SHP77 (cell line): ENCODE results near the gene DCUN1D5.
A peak's percentile ranks its signal among the peaks of the same experiment; 100 is the strongest.
"Not testable (repeated sequence)": the region's sequence is repeated elsewhere in the genome, so short reads cannot be mapped to it uniquely, and the experiment has no call there.

ENCODE experiments used
- DNase-seq, 2 experiments: peaks; one replicate each; lab custom pipeline; 2025; lab: John Stamatoyannopoulos, UW

DCUN1D5 gene

GRCh38 chr11:103055221-103055890 is 36.6 kb downstream of the DCUN1D5 start:
- peak; percentile 20 to 24 for DNase-seq

DNA sequence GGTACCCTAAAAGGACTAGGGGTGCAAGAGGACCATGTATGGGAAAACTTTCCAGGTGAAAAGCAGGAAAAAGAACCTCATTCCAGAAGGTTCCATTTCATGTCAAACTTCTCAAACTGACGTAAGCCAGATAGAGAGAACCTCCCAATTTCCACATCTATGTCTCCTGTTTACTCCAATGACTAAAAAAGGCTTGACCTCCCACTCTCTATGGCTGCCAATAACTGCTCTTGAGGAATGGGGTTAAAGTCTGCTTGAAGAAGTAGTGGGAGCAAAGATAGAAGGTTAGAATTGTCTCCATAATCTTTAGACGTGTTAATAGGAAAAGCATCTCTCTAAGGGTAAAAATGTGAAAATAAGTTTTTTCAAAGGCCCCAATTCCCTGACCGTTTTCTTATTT is 38.0 kb downstream of the DCUN1D5 start:
- no peak for DNase-seq

- DNase-seq, result no peak
Measured at GRCh38 chr11:103051981-103052380, 40.0 kb downstream of the DCUN1D5 start.

GRCh38 chr11:103051151-103051801 is 40.7 kb downstream of the DCUN1D5 start:
- DNase-seq, result no peak

DNA sequence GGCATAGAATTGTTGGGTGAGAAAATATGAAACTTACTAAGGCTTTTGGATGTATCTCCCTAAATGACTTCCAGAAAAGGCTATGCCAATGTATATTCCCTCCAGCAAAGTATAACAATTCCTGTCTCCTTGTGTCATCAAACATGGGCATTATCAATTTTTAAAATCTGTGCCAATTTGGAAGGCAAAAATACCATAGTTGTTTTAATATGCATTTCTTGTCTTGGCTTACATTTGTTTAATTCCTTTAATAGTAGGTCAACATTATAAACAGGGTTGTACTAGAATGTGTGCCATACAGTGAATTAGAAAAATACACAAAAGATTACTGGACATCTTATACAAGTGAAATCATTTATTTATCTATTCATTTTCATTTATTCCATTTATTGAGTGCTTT is 41.6 kb downstream of the DCUN1D5 start:
- DNase-seq, result no peak

DNA sequence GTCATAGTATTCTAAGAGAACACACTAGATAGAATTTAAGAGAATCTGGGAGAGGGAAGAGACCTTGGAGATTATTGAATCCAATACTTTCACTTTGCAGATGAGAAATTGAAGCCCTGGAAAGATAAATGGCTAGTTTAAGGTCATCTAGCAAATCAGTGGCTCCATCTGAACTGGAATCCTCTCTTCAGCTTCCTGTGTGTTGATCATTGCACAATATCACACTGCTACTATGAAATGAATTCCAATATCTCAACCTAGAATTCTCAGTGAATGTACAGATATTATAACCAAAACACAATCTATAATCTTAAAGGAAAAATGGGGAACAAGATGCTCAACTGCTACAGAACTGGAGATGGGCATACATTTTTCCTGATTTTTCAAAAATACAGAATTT is 44.1 kb downstream of the DCUN1D5 start:
- DNase-seq, result no peak

DNA sequence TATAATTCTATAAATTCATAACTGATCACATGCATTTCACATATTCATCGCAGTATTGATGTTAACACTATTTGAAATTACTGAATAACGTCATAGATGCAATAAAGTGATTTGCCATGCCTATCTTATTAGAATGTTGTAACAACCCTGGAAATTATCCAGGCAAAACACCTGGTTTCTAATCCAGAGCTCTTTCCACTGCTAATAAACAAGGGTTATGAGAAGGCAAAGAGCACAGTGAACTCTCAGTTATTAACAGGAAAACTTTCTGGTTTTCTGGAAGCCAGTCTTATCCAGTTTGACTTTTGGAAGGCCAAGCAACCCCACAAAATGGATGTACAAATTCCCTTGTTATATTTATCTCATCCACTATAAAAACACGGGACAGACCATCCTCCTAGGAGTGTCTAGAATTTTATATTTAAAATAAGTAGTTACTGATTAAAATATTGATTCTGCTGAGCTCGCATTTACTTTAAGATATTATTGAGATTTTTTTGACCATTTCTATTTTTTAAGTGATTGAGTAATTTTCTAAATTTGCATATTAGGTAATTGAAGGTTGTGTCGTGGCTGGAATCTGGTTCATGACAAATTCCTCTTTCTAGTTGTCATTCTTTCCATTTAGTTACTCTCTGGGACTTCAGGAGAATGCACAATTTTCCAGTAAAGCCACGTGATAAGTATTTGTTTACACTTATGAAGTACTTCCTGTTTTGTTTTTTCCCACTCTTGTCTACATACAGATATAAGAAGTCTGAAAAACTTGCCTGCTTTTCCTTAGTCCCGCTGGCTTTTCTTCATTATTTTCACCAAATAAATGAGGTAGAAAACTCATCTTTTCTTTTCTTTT is 47.9 kb downstream of the DCUN1D5 start:
- no peak for DNase-seq

- DNase-seq, result no peak
Measured at GRCh38 chr11:103042161-103042560, 49.8 kb downstream of the DCUN1D5 start.

GRCh38 chr11:103035791-103036434 is 56.0 kb downstream of the DCUN1D5 start:
- peak; percentile 68 to 78 for DNase-seq

DNA sequence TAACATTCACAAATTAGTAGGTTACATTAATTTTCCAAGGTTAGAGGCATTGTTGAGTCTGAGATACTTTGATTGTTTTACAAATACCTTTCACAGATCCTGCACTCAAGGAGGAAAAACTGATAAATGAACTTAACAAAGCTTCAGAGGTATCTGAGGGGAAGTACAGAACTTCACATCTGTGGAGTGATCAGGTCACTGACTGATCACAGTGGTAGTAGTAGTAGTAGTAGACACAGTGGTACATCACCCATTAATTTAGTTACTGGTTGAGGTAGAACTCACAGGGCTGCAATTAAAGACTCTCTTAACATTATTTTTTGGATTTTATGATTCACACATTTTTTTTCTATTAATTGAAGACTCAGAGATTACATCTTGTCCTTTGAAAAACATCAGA is 56.7 kb downstream of the DCUN1D5 start:
- no peak for DNase-seq

DNA sequence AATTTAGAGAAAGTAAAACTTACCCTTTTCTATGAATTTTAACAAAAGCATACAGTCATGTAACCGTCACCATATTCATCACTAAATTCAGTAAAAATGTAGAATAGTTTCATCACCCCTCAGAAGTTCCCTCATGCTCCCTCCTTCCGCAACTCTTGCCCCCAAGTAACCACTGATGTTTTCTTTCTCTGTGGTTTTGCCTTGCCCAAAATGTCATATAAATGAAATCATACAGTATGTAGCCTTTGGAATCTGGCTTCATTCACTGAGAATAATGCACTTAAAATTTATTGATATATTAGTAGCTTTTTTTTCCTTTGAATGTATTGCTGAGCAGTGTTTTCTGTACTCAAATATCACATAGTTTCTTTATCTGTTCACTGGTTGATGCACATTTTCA is 60.1 kb downstream of the DCUN1D5 start:
- no peak for DNase-seq

- DNase-seq, result no peak
Measured at GRCh38 chr11:103029401-103029800, 62.6 kb downstream of the DCUN1D5 start.

DNA sequence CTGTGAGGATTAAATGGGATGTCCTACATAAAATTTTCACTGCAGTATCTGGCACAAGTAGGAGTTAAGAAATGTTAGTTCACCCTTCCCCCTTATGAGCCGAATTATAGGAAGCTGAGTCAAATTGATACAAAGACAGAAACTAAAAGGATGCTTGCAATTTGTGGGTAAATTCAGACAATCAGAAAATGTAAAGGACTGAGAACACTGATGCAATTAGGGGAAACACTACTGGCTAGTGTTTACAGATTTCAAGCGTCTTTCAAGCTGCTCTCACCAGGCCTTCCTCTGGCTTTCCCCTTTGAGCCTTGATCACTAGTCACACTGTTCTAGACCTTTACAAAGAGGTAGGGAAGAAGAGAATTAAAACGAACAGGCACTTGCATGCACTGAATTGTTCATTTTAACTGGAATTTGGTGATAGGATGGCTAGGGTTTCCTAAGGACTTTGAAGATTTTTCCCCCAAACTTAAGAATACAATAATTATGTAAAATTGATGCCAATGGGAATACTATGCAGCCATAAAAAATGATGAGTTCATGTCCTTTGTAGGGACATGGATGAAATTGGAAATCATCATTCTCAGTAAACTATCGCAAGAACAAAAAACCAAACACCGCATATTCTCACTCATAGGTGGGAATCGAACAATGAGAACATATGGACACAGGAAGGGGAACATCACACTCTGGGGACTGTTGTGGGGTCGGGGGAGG is 63.5 kb downstream of the DCUN1D5 start:
- not testable (repeated sequence) for DNase-seq

- DNase-seq, result no peak
Measured at GRCh38 chr11:103024086-103024485, 67.9 kb downstream of the DCUN1D5 start.

DNA sequence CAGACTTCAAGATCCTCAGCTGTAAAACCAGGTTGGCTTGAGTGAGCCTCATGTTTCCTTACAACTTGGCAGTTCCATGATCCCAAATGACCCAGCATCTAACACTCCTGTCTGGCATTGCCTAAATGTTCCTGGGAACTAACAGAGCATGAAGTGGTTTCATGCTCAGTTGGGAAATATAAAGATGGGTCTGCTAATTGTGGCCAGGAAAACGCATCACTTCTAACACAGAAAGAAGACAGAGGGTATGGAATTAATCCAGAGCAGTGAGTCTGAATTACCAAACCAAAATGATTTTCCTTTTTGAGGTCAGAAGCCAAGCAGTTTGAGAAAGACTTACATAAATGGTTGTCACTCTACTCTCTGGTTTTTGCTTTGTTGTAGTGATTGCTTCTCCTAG is 75.9 kb downstream of the DCUN1D5 start:
- DNase-seq, result no peak

DNA sequence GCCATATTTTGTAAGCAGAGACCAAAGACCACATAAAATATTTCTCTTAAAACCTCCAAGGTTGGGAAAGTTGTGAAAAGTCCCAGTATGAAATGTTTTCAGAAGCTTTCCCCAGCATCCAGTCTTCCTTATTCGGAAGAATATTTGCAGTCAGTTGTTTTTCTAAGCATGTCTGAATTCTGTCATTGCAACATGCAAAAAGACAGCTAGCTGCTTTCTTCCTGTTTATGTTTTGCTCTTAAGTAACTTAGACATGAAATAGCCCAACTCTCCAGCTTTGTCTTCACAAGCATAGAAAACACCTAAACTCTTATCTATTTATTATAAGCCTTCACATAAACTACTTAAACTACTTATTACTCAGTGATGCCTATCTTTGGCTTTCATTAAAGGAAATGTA is 78.5 kb downstream of the DCUN1D5 start:
- no peak for DNase-seq
